ENCODE data around the gene ZNF708. TPM values are rescaled to one million over a fixed set of nuclear protein-coding genes. Genes with fewer than 3 reads are reported as not detected.

Gene ZNF708
- total and polyA plus RNA-seq, 9 of the 15 experiments (the other 6 are each of a cell fraction or from before 2014, with no cell fraction given): 2.9 to 11.9 (median 6.7) TPM

GRCh38 chr19:21323000-21323399 lies 6.2 kb downstream of the ZNF708 start:
- no peak overlapping the region for H2AFZ ChIP-seq (ENCODE audit: low read depth, low read length)
- FAIRE-seq (no peak), DNase-seq (ENCODE audit: extremely low read depth in 1 of 4, low spot score in 3 of 4) (peak in 3 of 4 experiments; percentile 8 to 19 (median 12)), ATAC-seq (0 out of 3 replicates have a peak, but pooled peaks have one; percentile 25)
- in situ Hi-C loops (cut with MboI) (no loop called here), intact Hi-C loops (cut with micrococcal nuclease) (no loop called here)
- H3K27me3 ChIP-seq (ENCODE audit: control insufficient read depth in 2 of 2, insufficient read depth in 2 of 2, low read length in 2 of 2): no peaks in the 10 kb centered on the region
- H3K4me1 ChIP-seq (replicated peaks in 1 of 2; ENCODE audit: control insufficient read depth in 2 of 2, insufficient read depth in 2 of 2, low read length in 2 of 2): peaks cover 9 to 11% of the 10 kb centered on the region in 2 experiments; a peak in 4 of 5 replicates
- no peak overlapping the region for H3K27ac ChIP-seq (ENCODE audit: extremely low read depth, low read depth, low read length)
- peaks cover 14% of the 10 kb centered on the region; the same call in 1 of the 3 replicates for H3K36me3 ChIP-seq (ENCODE audit: control insufficient read depth, insufficient read depth, low read length)
- no peak overlapping the region for H3K4me3 ChIP-seq
- no peaks in the 10 kb centered on the region for H4K20me1 ChIP-seq (replicated peaks; ENCODE audit: control insufficient read depth, insufficient read depth, low read length)
- no peak overlapping the region for H3K9ac ChIP-seq (ENCODE audit: insufficient read depth in 1 of 2, low read depth in 2 of 2, low read length in 2 of 2)
- CTCF ChIA-PET (ENCODE audit: low intra/inter-chr PET ratio): no interaction called here
- no peak overlapping the region for H3K4me2 ChIP-seq (ENCODE audit: insufficient read depth, low read length)
- no peaks in the 10 kb centered on the region for H3K9me3 ChIP-seq (replicated peaks; ENCODE audit: control insufficient read depth, insufficient read depth, low read depth, low read length)
- BruUV-seq (replicated peaks): no TSS peak
- POLR2A ChIA-PET: interaction anchor here (0.5 to 0.6 kb wide), 2 partner anchors 11 to 146 kb away, joined by 3 read pairs; no protein-coding TSS in a partner anchor
- no peaks in the 10 kb centered on the region for H3K9me1 ChIP-seq (ENCODE audit: control insufficient read depth, insufficient read depth, low read length)
- peaks cover 43% of the 10 kb centered on the region for H3K79me2 ChIP-seq (ENCODE audit: control insufficient read depth, insufficient read depth, low read length)
- 0% methylated on average over 2 of the region's 2 CpGs for WGBS (ENCODE audit: insufficient coverage, low coverage, missing lambda C conversion rate)
- TF ChIP-seq ZNF79 (CRISPR knock-in tag; IDR thresholded peaks at IDR 0.05; ENCODE audit: low read depth) (no peak), CHAMP1 (IDR thresholded peaks at IDR 0.05) (0 out of 2 replicates have a peak, but pooled peaks have one; percentile 31), CREM (IDR thresholded peaks at IDR 0.05; ENCODE audit: low read depth) (no peak), ZNF134 (CRISPR knock-in tag; conservative IDR thresholded peaks at IDR 0.05) (no peak), MTA2 (IDR thresholded peaks at IDR 0.05; ENCODE audit: low read depth) (peak; percentile 71), TRIM24 (IDR thresholded peaks at IDR 0.05) (peak in 1 of 2 experiments; percentile 49; a peak in 1 of 4 replicates), SMARCE1 (IDR thresholded peaks at IDR 0.05) (0 out of 2 replicates have a peak, but pooled peaks have one; percentile 32), ARID1B (IDR thresholded peaks at IDR 0.05) (peak; percentile 86), SMARCA4 (IDR thresholded peaks at IDR 0.05) (peak; percentile 56; the same call in 1 of the 2 replicates), EP300 (IDR thresholded peaks at IDR 0.05; ENCODE audit: low read length) (0 out of 2 replicates have a peak, but pooled peaks have one; percentile 41), XRCC4 (IDR thresholded peaks at IDR 0.05; ENCODE audit: extremely low read depth, insufficient read depth, insufficient read length) (no peak), MEIS2 (IDR thresholded peaks at IDR 0.05; ENCODE audit: partially characterized antibody) (no peak), STAT5A (IDR thresholded peaks at IDR 0.05; ENCODE audit: borderline replicate concordance, low read length) (0 out of 2 replicates have a peak, but pooled peaks have one; percentile 19), RBM34 (IDR thresholded peaks at IDR 0.05; ENCODE audit: borderline replicate concordance, insufficient read depth, low read length) (no peak), ZNF280B (CRISPR knock-in tag; IDR thresholded peaks at IDR 0.05) (no peak), CBFA2T2 (conservative IDR thresholded peaks at IDR 0.05) (peak; percentile 72), NCOR1 (IDR thresholded peaks at IDR 0.05) (peak; percentile 75), ARID3A (IDR thresholded peaks at IDR 0.05; ENCODE audit: borderline replicate concordance, low read depth, low read length) (0 out of 2 replicates have a peak, but pooled peaks have one; percentile 46), SLC30A9 (CRISPR knock-in tag; IDR thresholded peaks at IDR 0.05) (no peak)

Data from K562 (cell line).